ENCODE results near the gene UBE3B.
"Not testable (repeated sequence)": the region's sequence is repeated elsewhere in the genome, so short reads cannot be mapped to it uniquely, and the experiment has no call there.

UBE3B gene

GRCh38 chr12:109477185-109477962, at the start of gene UBE3B, which contains the start of gene KCTD10:
Gene UBE3B, plus strand, starts transcription at chr12:109477634. Its CDS starts 5,918 bp downstream, at chr12:109483552.
Gene KCTD10, minus strand, starts transcription at chr12:109477300. Its CDS starts 38 bp downstream, at chr12:109477262.
- in situ Hi-C loops (cut with MboI; ENCODE audit: low sequenced_read_pairs): no loop called here

GRCh38 chr12:109428037-109428629, 49.3 kb upstream of the UBE3B start:
- in situ Hi-C loops (cut with MboI; ENCODE audit: low sequenced_read_pairs): no loop called here

GRCh38 chr12:109428804-109429203, 48.6 kb upstream of the UBE3B start:
- in situ Hi-C loops (cut with MboI; ENCODE audit: low sequenced_read_pairs): not testable (repeated sequence)

- in situ Hi-C loops (cut with MboI; ENCODE audit: low sequenced_read_pairs): no loop called here
Observed at GRCh38 chr12:109430244-109430643, 47.2 kb upstream of the UBE3B start.

GRCh38 chr12:109432431-109432830, 45.0 kb upstream of the UBE3B start:
- in situ Hi-C loops (cut with MboI; ENCODE audit: low sequenced_read_pairs): no loop called here

GRCh38 chr12:109432842-109433304, 44.6 kb upstream of the UBE3B start:
- in situ Hi-C loops (cut with MboI; ENCODE audit: low sequenced_read_pairs): no loop called here

- in situ Hi-C loops (cut with MboI; ENCODE audit: low sequenced_read_pairs): no loop called here
Observed at GRCh38 chr12:109433618-109434017, 43.8 kb upstream of the UBE3B start.

- in situ Hi-C loops (cut with MboI; ENCODE audit: low sequenced_read_pairs): no loop called here
Observed at GRCh38 chr12:109434582-109434981, 42.9 kb upstream of the UBE3B start.

GRCh38 chr12:109435428-109436187, 41.8 kb upstream of the UBE3B start:
- in situ Hi-C loops (cut with MboI; ENCODE audit: low sequenced_read_pairs): no loop called here

- in situ Hi-C loops (cut with MboI; ENCODE audit: low sequenced_read_pairs): no loop called here
Observed at GRCh38 chr12:109436188-109436560, 41.3 kb upstream of the UBE3B start.

GRCh38 chr12:109439181-109439580, 38.3 kb upstream of the UBE3B start:
- in situ Hi-C loops (cut with MboI; ENCODE audit: low sequenced_read_pairs): no loop called here

GRCh38 chr12:109439951-109440350, 37.5 kb upstream of the UBE3B start:
- in situ Hi-C loops (cut with MboI; ENCODE audit: low sequenced_read_pairs): not testable (repeated sequence)

GRCh38 chr12:109440851-109441490, 36.5 kb upstream of the UBE3B start:
- in situ Hi-C loops (cut with MboI; ENCODE audit: low sequenced_read_pairs): no loop called here

GRCh38 chr12:109443794-109444193, 33.6 kb upstream of the UBE3B start:
- in situ Hi-C loops (cut with MboI; ENCODE audit: low sequenced_read_pairs): no loop called here

- in situ Hi-C loops (cut with MboI; ENCODE audit: low sequenced_read_pairs): no loop called here
Observed at GRCh38 chr12:109444259-109444658, 33.2 kb upstream of the UBE3B start.

- in situ Hi-C loops (cut with MboI; ENCODE audit: low sequenced_read_pairs): no loop called here
Observed at GRCh38 chr12:109445191-109445609, 32.2 kb upstream of the UBE3B start.

- in situ Hi-C loops (cut with MboI; ENCODE audit: low sequenced_read_pairs): no loop called here
Observed at GRCh38 chr12:109446869-109447268, 30.6 kb upstream of the UBE3B start.

GRCh38 chr12:109447482-109447881, 30.0 kb upstream of the UBE3B start:
- in situ Hi-C loops (cut with MboI; ENCODE audit: low sequenced_read_pairs): no loop called here

GRCh38 chr12:109448272-109448671, 29.2 kb upstream of the UBE3B start:
- in situ Hi-C loops (cut with MboI; ENCODE audit: low sequenced_read_pairs): no loop called here

GRCh38 chr12:109448707-109449390, 28.6 kb upstream of the UBE3B start:
- in situ Hi-C loops (cut with MboI; ENCODE audit: low sequenced_read_pairs): no loop called here
